Stimulated activated CD8-positive, alpha-beta memory T cell treated with anti-CD3 and anti-CD28 coated beads, Interleukin-2, amount 100 ng/mL, for 1 hour (primary cell): Measurements from ENCODE around the gene PSMB1.
"Not testable (repeated sequence)": the region's sequence is repeated elsewhere in the genome, so short reads cannot be mapped to it uniquely, and the experiment has no call there.

Experiments used
- DNase-seq, 2 donors: peaks; one replicate each; pipeline ENCODE4 v3.0.0-alpha.2; 2020; ENCODE audit warnings: low read depth in 2 of 2

PSMB1 gene

GRCh38 chr6:170502733-170503413 is 50.2 kb downstream of the PSMB1 start:
- DNase-seq, result not testable (repeated sequence)

- DNase-seq, result not testable (repeated sequence)
These were observed 50.8 kb downstream of the PSMB1 start for GRCh38 chr6:170502268-170502667.

DNA sequence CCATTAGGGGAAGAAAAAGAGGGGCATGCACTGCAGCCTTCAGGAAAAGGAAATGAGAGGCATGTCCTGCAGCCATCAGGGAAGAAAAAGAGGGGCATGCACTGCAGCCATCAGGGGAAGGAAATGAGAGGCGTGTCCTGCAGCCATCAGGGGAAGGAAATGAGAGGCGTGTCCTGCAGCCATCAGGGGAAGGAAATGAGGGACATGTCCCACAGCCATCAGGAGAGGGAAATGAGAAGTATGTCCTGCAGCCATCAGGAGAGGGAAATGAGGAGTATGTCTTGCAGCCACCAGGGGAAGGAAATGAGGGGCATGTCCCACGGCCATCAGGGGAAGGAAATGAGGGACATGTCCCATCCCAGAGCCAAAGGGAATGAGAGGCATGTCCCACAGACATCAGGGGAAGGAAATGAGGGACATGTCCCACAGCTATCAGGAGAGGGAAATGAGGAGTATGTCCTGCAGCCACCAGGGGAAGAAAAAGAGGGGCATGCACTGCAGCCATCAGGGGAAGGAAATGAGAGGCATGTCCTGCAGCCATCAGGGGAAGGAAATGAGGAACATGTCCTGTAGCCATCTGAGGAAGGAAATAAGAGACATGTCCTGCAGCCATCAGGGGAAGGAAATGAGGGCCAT is 52.0 kb downstream of the PSMB1 start:
- DNase-seq, result no peak

GRCh38 chr6:170497841-170498301 is 55.2 kb downstream of the PSMB1 start:
- no peak for DNase-seq

- no peak for DNase-seq
These were observed 59.8 kb downstream of the PSMB1 start for GRCh38 chr6:170493354-170493753.

GRCh38 chr6:170490259-170490658 is 62.8 kb downstream of the PSMB1 start:
- no peak for DNase-seq

- no peak for DNase-seq
These were observed 63.3 kb downstream of the PSMB1 start for GRCh38 chr6:170489836-170490235.

GRCh38 chr6:170487707-170488329 is 65.3 kb downstream of the PSMB1 start:
- no peak for DNase-seq

- DNase-seq, result no peak
These were observed 67.9 kb downstream of the PSMB1 start for GRCh38 chr6:170485159-170485558.
